GM12865 (cell line): ENCODE results near the gene NPHP4.

Experiments used
- DNase-seq: peaks from one replicate; pipeline ENCODE4 v3.0.0; 2010; ENCODE audit warnings: low read depth
- H3K4me3 ChIP-seq: 2 replicates; pipeline ENCODE4 v1.5.1; 2011; ENCODE audit warnings: mild to moderate bottlenecking, low read depth, low read length, control low read depth
- TF ChIP-seq, protein P1 (sequence below): IDR thresholded peaks from 2 replicates; pipeline ENCODE4 v1.5.1; 2011; ENCODE audit warnings: low read length, control low read depth, low read depth, inconsistent platforms; ENCODE audit not compliant: insufficient read depth; ENCODE audit errors: missing control alignments

NPHP4 gene

DNA sequence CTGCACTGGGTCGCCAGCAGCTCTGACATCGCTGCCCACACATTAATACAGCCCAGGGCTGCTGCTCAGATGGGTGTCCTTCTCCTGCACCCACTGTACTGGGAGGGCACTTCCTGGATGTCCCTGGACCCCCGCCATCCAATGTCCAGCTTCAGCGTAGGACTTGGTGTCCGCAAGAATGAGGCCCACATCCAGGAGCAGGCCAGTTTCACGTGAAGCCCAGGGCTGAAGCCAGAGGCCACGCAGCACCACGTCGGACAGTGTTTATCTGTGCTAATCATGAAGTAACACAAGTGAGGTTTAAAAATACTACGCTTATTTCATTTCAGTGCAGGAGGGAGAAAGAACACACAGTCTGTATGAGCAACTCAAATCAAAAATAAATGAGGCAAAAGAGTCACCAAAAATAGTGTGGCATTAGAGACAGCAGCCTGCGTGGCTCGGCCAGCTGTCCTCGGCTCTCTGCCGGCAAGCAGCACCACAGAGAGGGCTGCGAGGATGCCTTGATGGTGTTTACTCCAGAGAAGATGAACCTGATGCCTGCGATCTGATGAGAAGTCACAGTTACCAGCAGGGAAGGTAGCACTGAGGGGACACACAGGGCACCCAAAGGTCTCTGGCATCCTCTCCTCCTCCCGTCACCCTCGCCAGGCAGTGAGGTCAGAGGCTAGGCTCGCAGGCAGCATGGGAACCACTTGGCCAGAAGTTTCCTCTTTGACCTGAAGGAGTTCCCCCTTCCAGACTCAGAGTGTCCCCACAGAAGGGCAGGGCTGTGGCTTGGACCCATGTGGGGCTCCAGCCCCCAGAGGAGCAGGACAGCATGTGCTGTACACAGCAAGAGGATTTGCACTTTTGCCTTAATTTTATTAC lies 22.1 kb upstream of the NPHP4 start:
- no peak overlapping the region for H3K4me3 ChIP-seq
- no peak for DNase-seq
- TF ChIP-seq, protein P1, sequence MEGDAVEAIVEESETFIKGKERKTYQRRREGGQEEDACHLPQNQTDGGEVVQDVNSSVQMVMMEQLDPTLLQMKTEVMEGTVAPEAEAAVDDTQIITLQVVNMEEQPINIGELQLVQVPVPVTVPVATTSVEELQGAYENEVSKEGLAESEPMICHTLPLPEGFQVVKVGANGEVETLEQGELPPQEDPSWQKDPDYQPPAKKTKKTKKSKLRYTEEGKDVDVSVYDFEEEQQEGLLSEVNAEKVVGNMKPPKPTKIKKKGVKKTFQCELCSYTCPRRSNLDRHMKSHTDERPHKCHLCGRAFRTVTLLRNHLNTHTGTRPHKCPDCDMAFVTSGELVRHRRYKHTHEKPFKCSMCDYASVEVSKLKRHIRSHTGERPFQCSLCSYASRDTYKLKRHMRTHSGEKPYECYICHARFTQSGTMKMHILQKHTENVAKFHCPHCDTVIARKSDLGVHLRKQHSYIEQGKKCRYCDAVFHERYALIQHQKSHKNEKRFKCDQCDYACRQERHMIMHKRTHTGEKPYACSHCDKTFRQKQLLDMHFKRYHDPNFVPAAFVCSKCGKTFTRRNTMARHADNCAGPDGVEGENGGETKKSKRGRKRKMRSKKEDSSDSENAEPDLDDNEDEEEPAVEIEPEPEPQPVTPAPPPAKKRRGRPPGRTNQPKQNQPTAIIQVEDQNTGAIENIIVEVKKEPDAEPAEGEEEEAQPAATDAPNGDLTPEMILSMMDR, result no peak

DNA sequence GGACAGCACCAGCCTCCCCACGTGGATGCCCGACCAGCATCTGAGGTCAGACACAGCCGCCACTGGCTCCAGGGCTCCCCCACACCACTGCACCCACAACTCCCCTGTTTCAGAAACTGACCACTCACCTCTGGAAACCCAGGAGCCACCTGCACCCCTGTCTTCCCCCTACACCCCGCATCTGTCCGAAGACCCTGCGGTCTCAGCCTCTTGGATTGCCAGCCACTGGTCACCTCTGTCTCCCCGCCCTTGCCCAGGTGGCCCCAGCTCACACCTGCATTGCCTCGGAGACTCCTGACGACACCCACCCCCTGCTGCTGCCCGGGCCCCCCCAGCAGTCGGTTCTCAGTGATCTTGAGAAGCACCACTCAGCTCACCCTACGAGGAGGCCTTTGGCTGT lies 21.3 kb upstream of the NPHP4 start:
- no peak for DNase-seq
- no peak overlapping the region for H3K4me3 ChIP-seq
- TF ChIP-seq, protein P1, result no peak

DNA sequence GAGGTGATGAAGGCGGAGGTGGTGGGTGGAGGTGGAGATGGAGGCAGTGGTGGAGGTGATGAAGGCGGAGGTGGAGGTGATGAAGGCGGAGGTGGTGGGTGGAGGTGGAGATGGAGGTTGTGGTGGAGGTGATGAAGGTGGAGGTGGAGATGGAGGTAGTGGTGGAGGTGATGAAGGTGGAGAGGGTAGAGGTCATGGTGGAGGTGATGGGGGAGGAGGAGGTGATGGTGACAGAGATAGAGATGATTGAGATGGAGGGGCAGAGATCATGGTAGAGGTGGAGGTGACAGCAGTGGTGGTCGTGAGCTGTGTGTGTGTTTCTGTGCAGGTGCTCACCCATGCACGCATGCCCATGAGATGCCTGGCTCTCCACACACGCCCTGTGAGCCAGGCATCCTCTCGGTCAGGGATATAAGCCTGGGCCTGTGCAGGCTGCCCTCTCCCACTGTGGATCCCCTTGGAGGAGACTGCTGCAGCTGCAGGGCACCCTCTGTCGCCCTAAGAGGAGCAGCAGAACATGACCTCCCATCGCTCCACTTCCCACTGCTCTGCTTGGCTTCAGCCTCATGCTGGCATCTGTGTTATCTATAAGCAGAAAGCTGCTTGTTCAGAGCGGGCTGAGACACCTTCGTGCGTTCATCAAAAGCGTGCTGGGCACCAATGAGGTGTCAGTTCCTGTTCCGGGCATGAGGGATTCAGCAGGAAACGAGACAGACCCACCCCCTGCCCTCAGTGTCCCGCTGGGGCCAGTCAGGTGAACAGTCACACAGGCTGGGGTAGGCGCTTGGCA lies 20.5 kb upstream of the NPHP4 start:
- DNase-seq, result no peak
- TF ChIP-seq, protein P1, result no peak
- H3K4me3 ChIP-seq, result no peak overlapping the region

DNA sequence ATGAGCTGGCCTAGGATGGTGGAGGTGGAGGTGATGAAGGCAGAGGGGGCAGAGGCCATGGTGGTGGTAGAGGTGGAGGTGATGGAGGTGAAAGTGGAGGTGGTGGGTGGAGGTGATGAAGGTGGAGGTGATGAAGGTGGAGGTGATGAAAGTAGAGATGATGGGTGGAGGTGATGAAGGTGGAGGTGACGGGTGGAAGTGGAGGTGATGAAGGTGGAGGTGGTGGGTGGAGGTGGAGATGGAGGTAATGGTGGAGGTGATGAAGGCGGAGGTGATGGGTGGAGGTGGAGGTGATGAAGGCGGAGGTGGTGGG lies 19.7 kb upstream of the NPHP4 start:
- no peak overlapping the region for H3K4me3 ChIP-seq
- DNase-seq, result no peak
- TF ChIP-seq, protein P1, result no peak

DNA sequence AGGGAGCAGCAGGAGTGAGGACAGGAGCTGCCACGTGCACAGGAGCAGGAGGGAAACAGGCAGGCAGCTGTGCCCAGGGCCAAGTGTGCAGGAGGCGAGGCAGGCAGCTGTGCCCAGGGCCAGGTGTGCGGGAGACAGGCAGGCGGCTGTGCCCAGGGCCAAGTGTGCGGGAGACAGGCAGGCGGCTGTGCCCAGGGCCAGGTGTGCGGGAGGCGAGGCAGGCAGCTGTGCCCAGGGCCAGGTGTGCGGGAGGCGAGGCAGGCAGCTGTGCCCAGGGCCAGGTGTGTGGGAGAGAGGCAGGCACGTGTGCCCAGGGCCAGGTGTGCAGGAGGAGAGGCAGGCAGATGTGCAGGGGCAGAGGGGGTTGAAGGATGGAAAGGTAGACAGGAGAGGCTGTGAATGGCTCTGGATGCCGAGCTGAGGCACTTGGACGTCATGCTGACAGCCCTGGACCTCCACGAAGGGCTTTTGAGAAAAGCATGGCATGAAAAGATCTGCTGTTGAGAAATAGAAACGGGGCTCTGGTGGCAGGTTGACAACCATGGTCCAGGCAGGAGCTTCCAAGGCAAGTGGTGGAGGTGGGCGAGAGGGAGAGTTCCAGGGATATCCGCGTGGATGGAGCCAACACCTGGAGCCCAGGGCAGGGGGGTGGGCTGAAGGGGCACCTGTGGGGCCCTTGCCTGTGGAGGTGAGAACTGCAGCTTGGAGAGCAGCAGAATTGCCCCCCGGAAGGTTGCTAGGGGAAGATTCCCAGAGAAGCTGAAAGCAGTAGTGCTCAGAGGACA lies 19.1 kb upstream of the NPHP4 start:
- no peak overlapping the region for H3K4me3 ChIP-seq
- TF ChIP-seq, protein P1, result no peak
- DNase-seq, result no peak

DNA sequence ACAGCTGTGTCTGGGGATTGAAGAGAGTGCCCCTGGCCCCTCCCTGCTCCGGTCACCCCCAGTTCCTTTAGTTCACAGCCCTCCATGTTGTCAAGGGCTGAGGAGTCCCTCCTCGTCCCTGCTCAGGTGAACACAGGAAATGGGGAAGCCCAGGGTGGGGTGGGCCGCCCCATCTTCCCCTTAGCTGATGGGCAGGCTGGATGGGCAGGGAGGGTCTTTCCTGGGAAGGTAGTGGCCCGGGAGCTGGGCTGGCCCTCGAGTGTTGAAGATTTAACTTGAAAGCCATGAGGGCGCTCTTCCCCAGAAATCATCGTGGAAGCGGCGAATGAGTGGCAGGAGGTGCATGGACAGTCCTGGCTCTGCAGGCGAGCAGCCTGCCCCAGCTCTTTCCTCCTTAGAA lies 18.3 kb upstream of the NPHP4 start:
- TF ChIP-seq, protein P1, result no peak
- no peak for DNase-seq
- no peak overlapping the region for H3K4me3 ChIP-seq
